Stimulated activated CD4-positive, alpha-beta T cell treated with anti-CD3 and anti-CD28 coated beads, Interleukin-1b, Interleukin-23, amount 100 ng/mL, for 24 hours (primary cell): Measurements from ENCODE around the gene ABCA3.
"Not testable (repeated sequence)": the region's sequence is repeated elsewhere in the genome, so short reads cannot be mapped to it uniquely, and the experiment has no call there.

ENCODE experiments used
- DNase-seq, 4 experiments: peaks; one replicate each; pipeline ENCODE4 v3.0.0-alpha.2; 2020; ENCODE audit warnings: low read depth in 4 of 4, low spot score in 1 of 4

ABCA3 gene

DNA sequence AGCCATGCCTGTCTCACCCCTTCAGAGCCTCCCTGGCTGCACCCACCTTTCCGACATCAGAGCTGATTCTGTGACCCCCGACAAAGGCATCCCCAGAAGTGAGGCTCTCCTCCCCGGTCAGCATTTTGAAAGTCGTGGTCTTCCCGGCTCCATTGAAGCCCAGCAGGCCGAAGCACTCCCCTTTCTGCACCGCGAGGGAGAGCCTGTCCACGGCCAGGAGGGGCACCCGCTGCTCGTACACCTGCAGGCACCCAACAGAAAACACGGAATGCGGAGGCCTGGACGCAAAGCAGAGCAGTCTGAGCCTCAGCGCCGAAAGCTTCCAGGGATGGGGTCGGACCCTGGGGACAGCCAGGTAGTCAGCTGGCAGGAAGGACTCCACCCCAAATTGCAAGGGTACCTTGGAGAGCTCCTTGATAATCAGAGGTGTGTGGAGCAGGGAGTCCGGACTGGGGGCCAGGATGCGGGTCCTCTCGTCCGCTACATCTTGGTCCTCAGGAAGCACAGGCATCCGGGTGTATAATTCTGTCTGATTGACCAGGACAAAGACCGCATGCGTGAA lies 59.5 kb downstream of the ABCA3 start:
- no peak for DNase-seq

- no peak for DNase-seq
Observed at GRCh38 chr16:2280461-2280860, 60.1 kb downstream of the ABCA3 start.

GRCh38 chr16:2278956-2279800 lies 61.4 kb downstream of the ABCA3 start:
- no peak for DNase-seq

DNA sequence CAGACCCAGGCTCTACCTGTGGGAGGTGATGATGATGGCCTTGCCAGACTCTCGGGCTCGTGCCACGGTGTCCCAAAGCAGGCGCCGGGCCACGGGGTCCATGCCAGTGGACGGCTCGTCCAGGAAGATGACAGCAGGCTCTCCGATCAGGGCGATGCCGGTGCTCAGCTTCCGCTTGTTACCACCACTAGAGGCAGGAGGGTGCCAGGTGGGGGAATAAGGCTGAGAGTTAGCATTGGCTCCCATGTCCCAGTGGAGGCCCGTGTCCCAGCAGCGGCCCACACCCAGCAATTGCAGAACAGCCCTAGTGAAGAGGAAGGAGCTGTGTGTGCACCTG lies 62.3 kb downstream of the ABCA3 start:
- DNase-seq = no peak

GRCh38 chr16:2277466-2278271 lies 62.9 kb downstream of the ABCA3 start:
- DNase-seq = no peak

- DNase-seq = no peak
Observed at GRCh38 chr16:2276368-2277195, 63.9 kb downstream of the ABCA3 start.

DNA sequence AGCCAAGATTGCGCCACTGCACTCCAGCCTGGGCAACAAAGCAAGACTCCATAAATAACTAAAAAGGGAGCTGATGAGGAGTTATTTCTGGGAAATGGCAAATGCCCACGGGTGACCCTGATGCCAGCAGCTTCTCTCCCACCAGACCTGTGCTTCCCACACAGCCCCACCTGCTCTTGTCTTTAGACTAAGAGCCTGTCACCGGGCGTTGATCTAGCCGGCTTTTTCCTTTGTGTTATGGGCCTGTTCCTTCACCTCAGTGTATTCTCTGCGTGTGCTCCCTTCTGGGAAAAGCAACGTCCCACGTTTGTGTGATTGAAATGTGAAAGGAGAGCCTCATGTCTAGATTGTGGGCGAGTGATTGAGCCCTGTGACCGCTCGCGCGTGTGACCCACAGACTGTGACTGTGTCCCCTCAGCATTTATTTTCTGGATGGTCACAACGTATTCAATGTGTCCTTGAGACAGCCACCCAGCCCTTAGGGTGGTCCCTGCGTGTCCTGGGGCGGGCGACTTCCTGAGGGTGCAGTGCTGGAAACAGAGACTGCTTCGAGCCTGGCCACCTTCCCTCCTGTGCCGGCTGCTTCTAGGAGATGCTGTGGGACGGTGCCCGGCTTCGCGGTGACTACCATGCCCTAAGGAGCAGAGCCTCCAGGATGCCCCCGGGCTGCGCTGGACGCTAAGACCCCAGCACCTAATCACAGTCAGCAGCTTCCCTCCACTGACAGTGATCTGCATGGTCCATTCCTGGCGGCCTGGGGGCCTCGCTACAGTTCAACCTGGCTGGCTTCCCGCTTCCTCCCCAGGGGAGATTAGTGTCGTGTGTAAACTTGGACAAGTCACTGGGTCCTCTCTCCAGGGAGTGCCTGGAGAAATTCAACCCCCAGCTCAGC lies 64.8 kb downstream of the ABCA3 start:
- no peak for DNase-seq

- DNase-seq = no peak
Observed at GRCh38 chr16:2273931-2274330, 66.6 kb downstream of the ABCA3 start.

GRCh38 chr16:2273484-2273883 lies 67.0 kb downstream of the ABCA3 start:
- no peak for DNase-seq

DNA sequence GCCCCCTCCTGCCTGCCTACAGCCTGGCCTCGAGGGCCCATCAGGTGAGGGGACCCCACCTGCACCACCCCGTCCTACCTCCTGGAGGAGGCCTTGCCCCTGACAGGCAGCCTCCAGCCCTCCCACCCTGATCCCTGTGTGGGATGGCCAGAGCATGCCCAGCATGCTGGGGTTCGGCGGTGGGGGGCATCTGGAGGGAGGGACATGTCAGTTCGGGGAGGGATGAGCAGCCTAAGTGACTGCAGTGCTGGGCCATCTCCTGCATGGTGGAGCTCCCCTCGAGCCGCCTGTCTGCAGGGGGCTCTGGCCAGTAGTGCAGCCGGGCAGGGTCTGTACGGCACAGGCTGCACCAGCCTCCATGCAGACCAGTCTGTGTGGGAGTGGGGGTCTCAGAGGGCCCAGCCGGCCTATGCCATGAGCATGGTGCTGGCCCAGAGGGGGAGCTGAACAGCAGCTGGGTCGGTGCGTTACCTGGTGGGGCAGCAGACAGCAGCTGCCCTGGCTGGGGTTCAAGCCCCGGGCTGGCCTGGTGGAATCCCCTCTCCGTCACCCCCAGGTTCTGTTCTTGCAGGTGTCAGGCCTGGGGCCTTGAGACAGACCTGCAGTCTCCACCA lies 68.6 kb downstream of the ABCA3 start:
- DNase-seq = no peak

DNA sequence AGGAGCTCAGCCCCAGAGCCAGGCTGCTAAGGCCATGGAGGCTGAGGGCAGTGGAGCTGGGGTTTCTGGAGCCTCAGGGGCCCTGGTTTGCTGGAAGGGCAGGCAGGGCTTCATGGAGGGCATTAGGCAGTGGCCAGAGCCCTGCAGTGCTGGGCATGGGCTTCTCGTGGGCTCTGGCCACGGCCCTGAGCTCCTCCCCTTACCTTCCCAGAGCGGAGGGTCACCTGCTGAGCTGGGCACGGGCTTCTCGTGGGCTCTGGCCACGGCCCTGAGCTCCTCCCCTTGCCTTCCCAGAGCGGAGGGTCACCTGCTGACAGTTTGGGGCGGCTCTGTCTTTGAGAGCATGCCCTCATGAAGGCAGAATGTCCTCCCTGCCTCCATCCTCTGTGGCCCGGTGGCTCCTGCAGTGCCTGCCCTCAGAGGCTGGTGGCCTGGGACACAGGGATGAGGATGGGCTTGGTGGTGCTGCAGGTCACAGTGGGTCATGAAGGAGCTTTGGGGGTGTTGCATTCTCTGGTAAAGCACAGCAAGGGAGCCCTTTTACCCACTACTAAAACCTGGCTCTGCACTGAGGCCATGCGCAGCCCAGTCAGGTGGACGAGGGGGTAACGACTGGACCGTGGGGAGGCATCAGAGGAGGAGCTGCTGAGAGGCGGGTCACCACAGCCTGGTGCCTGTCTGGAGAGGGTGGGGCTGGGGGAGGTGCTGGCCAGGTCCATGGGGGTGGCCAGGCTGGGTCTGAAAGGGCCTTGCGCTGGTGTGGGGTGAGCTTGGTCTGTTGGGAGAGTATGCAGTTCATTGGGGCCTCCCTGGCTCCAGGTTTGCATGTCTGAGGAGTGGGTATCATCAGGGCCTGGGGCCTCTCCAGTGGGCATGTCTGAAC lies 69.7 kb downstream of the ABCA3 start:
- no peak for DNase-seq

- DNase-seq = no peak
Observed at GRCh38 chr16:2270070-2270462, 70.5 kb downstream of the ABCA3 start.

DNA sequence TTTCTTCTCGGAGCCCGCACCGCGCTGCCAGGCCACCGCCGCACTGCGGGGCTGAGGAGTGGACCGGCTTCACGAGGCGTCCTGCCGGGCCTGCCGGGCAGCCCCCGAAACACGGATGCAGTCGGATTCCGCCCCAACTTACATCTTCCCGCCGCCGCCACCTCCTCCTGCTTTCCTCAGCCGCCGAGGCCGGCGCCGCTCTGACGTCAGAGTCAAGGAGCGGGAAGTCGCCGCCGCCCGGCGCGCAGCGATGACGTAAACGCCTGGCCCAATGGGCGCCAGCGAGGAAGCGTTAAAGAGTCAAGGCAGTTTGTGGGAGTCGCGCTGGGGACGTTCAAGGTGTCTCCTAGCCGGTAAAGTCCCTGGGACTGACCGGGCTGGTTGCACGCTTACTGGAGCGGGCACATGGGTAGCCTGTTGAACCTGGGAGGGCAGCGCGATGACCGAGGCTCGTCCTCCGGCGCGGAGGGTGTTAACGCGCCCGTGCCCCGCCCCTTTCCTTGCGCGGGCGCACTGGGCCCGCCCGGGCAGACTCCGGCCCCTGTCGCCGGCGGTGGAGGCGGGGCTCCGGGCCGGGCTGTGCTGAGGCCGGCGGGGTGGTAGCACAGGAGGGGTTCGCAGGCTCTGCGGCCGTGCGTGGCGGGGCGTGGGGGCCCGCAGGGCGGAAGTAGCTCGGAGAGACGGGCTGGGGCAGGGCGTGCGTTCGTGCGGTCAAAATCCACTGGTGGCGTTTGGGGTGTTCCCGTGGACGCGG lies 72.4 kb downstream of the ABCA3 start, which contains the start of gene RNPS1:
Gene RNPS1, minus strand, starts transcription at position 214 of the 754 bp plus-strand sequence. CDS start 3,483 bp downstream, outside the sequence.
- peak; percentile 92 to 96 (median 95) for DNase-seq

GRCh38 chr16:2267505-2267912 lies 73.0 kb downstream of the ABCA3 start:
- DNase-seq = not testable (repeated sequence)

DNA sequence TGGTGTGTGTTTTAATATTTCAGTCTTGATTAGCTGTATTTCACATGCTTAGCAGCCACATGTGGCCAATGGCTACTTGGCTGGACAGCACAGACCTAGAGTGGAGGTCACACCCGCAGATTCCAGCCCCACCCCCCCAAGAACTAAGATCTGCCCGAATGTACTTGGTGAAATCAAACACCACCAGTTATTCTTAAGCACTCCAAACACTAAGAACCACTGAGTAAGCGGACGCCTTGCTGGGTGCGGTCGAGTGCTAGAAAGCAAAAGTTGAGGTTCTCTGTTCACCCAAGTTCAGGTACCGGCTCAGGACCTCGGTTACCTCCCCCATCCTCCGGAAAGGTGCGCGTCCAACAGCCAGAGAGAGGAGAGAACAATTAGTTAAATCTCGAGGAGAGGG lies 73.6 kb downstream of the ABCA3 start:
- DNase-seq = not testable (repeated sequence)

- not testable (repeated sequence) for DNase-seq
Observed at GRCh38 chr16:2263026-2263425, 77.5 kb downstream of the ABCA3 start.

DNA sequence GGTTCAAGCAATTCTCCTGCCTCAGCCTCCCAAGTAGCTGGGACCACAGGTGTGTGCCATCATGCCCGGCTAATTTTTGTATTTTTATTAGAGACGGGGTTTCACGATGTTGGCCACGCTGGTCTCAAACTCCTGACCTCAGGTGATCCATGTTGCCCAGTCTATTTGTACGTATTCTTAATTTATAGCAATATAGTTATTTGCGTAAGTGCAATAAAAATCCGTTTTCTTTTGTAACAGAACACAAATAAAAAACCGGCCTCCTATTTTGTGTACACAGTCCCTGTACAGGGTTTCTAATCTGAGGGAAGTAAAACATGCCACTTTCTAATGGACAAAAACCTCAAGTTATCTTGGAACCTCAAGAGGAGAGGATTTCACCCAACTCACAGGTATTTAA lies 80.3 kb downstream of the ABCA3 start:
- DNase-seq = no peak

GRCh38 chr16:2258530-2258929 lies 82.0 kb downstream of the ABCA3 start:
- DNase-seq = not testable (repeated sequence)
